PC-9 (cell line): ENCODE measurements around the gene CCDC85A. TPM values are rescaled to one million over a fixed set of nuclear protein-coding genes. Genes with fewer than 3 reads are reported as not detected.

ENCODE experiments used
- BruUV-seq: library from RNA; stranded (reverse); fragments of 400-500 nt; replicated peaks from 2 replicates; lab custom pipeline; 2021; lab: Mats Ljungman, UMichigan
- CTCF ChIA-PET: fragments of 300-600 bp; sonication (Branson Sonifier 250); formaldehyde crosslinking; loops from one replicate; lab custom pipeline; 2022; ENCODE audit warnings: antibody characterized with exemption; lab: Charles Lee
- POLR2A ChIA-PET: fragments of 300-600 bp; sonication (Branson Sonifier 250); formaldehyde crosslinking; loops from one replicate; lab custom pipeline; 2022; ENCODE audit warnings: antibody characterized with exemption; ENCODE audit not compliant: unreplicated experiment; lab: Charles Lee
- DNase-seq, 2 experiments: peaks; one replicate each; pipeline versions ENCODE4 v3.0.0 to v3.0.0-alpha.2; 2015 to 2022; ENCODE audit warnings: mixed read lengths in 1 of 2
- H2AFZ ChIP-seq: fragments of 200-600 bp; sonication (generic); 2 replicates; pipeline ENCODE4 v1.8.1; 2017; ENCODE audit warnings: antibody characterized with exemption
- H3F3A ChIP-seq: fragments of 200-600 bp; sonication (generic); 2 replicates; pipeline ENCODE4 v1.8.1; 2017; ENCODE audit warnings: antibody characterized with exemption, mild to moderate bottlenecking, low read depth; ENCODE audit not compliant: insufficient read depth
- H3K27ac ChIP-seq: fragments of 200-600 bp; sonication (generic); 2 replicates; pipeline ENCODE4 v1.6.1; 2016; ENCODE audit warnings: mixed run types
- H3K27me3 ChIP-seq: fragments of 200-600 bp; sonication (generic); 2 replicates; pipeline ENCODE4 v1.6.1; 2016; ENCODE audit warnings: low read depth, mixed run types; ENCODE audit not compliant: insufficient read depth
- H3K36me3 ChIP-seq: fragments of 200-600 bp; sonication (generic); 2 replicates; pipeline ENCODE4 v1.6.1; 2016; ENCODE audit warnings: low read depth, mixed run types
- H3K4me1 ChIP-seq: fragments of 200-600 bp; sonication (generic); replicated peaks from 2 replicates; pipeline ENCODE4 v1.6.1; 2016; ENCODE audit warnings: mixed run types; ENCODE audit not compliant: insufficient read depth
- H3K4me2 ChIP-seq: fragments of 200-600 bp; sonication (generic); 2 replicates; pipeline ENCODE4 v1.6.1; 2017; ENCODE audit warnings: mixed run types
- H3K4me3 ChIP-seq: fragments of 200-600 bp; sonication (generic); 2 replicates; pipeline ENCODE4 v1.6.1; 2016; ENCODE audit warnings: mixed run types
- H3K79me2 ChIP-seq: fragments of 200-600 bp; sonication (generic); 2 replicates; pipeline ENCODE4 v1.6.1; 2017; ENCODE audit warnings: low read depth, mixed run types
- H3K9me2 ChIP-seq: fragments of 200-600 bp; sonication (generic); 2 replicates; pipeline ENCODE4 v1.8.1; 2017; ENCODE audit warnings: mild to moderate bottlenecking; ENCODE audit not compliant: insufficient read depth
- H3K9me3 ChIP-seq: fragments of 200-600 bp; sonication (generic); 2 replicates; pipeline ENCODE4 v1.8.1; 2016; ENCODE audit warnings: low read depth; ENCODE audit not compliant: insufficient read depth
- H4K20me1 ChIP-seq: fragments of 200-600 bp; sonication (generic); 2 replicates; pipeline ENCODE4 v1.8.1; 2017; ENCODE audit not compliant: insufficient read depth
- EZH2 ChIP-seq: fragments of 200-600 bp; sonication (generic); IDR thresholded peaks from 2 replicates; pipeline ENCODE4 v1.8.0; 2017; ENCODE audit warnings: antibody characterized with exemption, low read depth
- intact Hi-C: fragments of 100-400 bp; cut with micrococcal nuclease; formaldehyde crosslinking; loops from one replicate; pipeline ENCODE4 v1.10.0; 2022; ENCODE audit not compliant: unreplicated experiment
- total RNA-seq: library from RNA; stranded (reverse); gene quantifications from 2 replicates; pipeline ENCODE4 v1.2.3, GENCODE V29; 2021
- TF ChIP-seq, protein P1 (sequence below): fragments of 200-600 bp; sonication (generic); conservative IDR thresholded peaks from 2 replicates; pipeline ENCODE4 v1.6.1; 2017; ENCODE audit warnings: mixed run types, antibody characterized with exemption, mild to moderate bottlenecking, moderate library complexity

Gene CCDC85A
- total RNA-seq, 1 experiment from 2014 or later, result not detected

DNA sequence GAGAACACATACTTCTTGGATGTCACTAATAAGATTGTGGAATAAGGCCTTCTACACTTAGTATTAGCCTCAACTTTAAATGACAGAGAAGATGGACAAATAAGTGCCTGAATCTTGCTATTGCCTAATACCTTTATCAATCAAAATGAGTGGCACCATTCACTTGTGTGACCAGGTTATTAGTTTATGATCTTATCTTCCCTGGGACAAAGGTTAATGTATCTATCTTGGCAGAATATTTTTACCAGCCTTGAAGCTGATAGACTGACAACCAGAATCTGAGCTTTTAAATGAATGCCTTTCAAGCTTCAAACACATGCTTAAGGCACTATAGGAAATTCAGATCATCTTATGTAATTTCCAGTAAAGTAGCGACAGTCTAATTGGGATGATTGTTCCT lies 202.9 kb downstream of the CCDC85A start:
- DNase-seq, result no peak
- Histone ChIP-seq H4K20me1 (no peaks in the 10 kb centered on the region), H3K79me2 (no peaks in the 10 kb centered on the region), H3K27me3 (no peaks in the 10 kb centered on the region), H2AFZ (no peak overlapping the region), H3K4me2 (no peak overlapping the region), H3F3A (no peaks in the 10 kb centered on the region), H3K4me1 (no peaks in the 10 kb centered on the region), H3K27ac (no peak overlapping the region), H3K36me3 (no peaks in the 10 kb centered on the region), H3K4me3 (no peak overlapping the region), H3K9me2 (no peaks in the 10 kb centered on the region), H3K9me3 (no peaks in the 10 kb centered on the region)
- TF ChIP-seq, protein P1, sequence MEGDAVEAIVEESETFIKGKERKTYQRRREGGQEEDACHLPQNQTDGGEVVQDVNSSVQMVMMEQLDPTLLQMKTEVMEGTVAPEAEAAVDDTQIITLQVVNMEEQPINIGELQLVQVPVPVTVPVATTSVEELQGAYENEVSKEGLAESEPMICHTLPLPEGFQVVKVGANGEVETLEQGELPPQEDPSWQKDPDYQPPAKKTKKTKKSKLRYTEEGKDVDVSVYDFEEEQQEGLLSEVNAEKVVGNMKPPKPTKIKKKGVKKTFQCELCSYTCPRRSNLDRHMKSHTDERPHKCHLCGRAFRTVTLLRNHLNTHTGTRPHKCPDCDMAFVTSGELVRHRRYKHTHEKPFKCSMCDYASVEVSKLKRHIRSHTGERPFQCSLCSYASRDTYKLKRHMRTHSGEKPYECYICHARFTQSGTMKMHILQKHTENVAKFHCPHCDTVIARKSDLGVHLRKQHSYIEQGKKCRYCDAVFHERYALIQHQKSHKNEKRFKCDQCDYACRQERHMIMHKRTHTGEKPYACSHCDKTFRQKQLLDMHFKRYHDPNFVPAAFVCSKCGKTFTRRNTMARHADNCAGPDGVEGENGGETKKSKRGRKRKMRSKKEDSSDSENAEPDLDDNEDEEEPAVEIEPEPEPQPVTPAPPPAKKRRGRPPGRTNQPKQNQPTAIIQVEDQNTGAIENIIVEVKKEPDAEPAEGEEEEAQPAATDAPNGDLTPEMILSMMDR, result no peak
- no peak for TF ChIP-seq EZH2
- ChIA-PET CTCF (no interaction called here), POLR2A (no interaction called here)
- intact Hi-C loops, result no loop called here
- BruUV-seq, result no TSS peak

DNA sequence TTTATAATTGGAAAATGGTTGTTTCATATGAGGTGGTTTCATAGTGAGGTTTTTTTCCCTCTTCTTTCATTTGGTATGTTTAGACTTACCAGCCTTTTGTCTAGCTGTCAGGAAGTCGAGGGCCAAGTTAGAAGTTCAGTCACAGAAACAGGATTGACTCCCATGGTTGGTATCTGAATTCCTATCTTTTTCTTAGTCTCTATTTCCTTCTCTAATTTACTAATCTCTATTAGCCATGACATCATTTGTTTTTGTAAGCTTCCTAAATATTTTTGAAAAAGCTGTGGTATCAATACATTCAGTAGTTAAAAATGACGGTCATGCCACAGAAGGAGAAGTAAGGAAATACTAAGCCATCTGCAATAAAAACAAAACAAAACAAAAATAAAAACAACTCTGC lies 206.9 kb downstream of the CCDC85A start:
- Histone ChIP-seq H2AFZ (no peak overlapping the region), H3K9me3 (no peaks in the 10 kb centered on the region), H3K79me2 (no peaks in the 10 kb centered on the region), H3K36me3 (no peaks in the 10 kb centered on the region), H3K4me3 (no peak overlapping the region), H3F3A (no peaks in the 10 kb centered on the region), H3K9me2 (no peaks in the 10 kb centered on the region), H3K27me3 (no peaks in the 10 kb centered on the region), H3K4me1 (no peaks in the 10 kb centered on the region), H3K4me2 (no peak overlapping the region), H4K20me1 (no peaks in the 10 kb centered on the region), H3K27ac (no peak overlapping the region)
- intact Hi-C loops, result no loop called here
- ChIA-PET POLR2A (no interaction called here), CTCF (no interaction called here)
- TF ChIP-seq, protein P1, result no peak
- TF ChIP-seq EZH2, result no peak
- no peak for DNase-seq
- no TSS peak for BruUV-seq

DNA sequence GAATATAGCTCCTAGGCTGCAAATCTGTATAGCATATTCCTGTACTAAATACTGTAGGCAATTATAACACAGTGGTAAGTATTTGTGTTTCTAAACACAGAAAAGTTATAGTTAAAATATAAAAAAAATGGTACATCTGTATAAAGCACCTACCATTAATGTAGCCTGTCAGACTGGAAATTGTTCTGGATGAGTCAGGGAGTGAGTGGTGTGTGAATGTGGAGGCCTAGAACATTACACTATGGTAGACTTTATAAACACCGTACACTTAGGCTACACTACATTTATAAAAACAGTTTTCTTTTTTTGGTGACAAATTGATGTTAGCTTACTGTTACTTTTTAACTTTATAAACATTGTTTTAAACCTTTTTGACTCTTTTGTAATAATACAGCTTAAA lies 226.3 kb downstream of the CCDC85A start:
- no TSS peak for BruUV-seq
- ChIA-PET POLR2A (interaction anchor here (0.6 kb wide), 1 partner anchor 12 kb away, joined by 9 read pairs; no protein-coding TSS in a partner anchor), CTCF (no interaction called here)
- H3K27me3 ChIP-seq, result 0 out of 2 replicates have a peak, but pooled peaks cover 3% of the 10 kb centered on the region
- DNase-seq, result no peak
- TF ChIP-seq, protein P1, result no peak
- TF ChIP-seq EZH2, result no peak
- no peaks in the 10 kb centered on the region for H3K4me1 ChIP-seq
- no peaks in the 10 kb centered on the region for H3K36me3 ChIP-seq
- no peak overlapping the region for H3K27ac ChIP-seq
- no peaks in the 10 kb centered on the region for H3K9me3 ChIP-seq
- no peak overlapping the region for H3K4me2 ChIP-seq
- H2AFZ ChIP-seq, result no peak overlapping the region
- intact Hi-C loops, result no loop called here
- no peak overlapping the region for H3K4me3 ChIP-seq
- no peaks in the 10 kb centered on the region for H3K9me2 ChIP-seq
- H3K79me2 ChIP-seq, result no peaks in the 10 kb centered on the region
- no peaks in the 10 kb centered on the region for H3F3A ChIP-seq
- H4K20me1 ChIP-seq, result no peaks in the 10 kb centered on the region
